Psoas muscle (tissue), 8 donors: ENCODE results near the gene GABPA. TPM values are rescaled to one million over a fixed set of nuclear protein-coding genes. Genes with fewer than 3 reads are reported as not detected.
"Not testable (repeated sequence)": the region's sequence is repeated elsewhere in the genome, so short reads cannot be mapped to it uniquely, and the experiment has no call there.

ENCODE experiments used
- ATAC-seq, 4 donors: fragments of 200-7000 bp; cut with Tn5 transposase; one replicate each; pipeline ENCODE4 v1.9.1; 2020; ENCODE audit warnings: moderate library complexity in 3 of 4, mild to moderate bottlenecking in 2 of 4
- DNase-seq, 2 donors: peaks; one replicate each; pipeline ENCODE4 v3.0.0-alpha.2; 2020
- H3K27ac ChIP-seq: fragments of 200-600 bp; one replicate; pipeline ENCODE4 v1.8.0; 2022
- H3K27me3 ChIP-seq, 3 donors: fragments of 200-600 bp in 1 of 3; one replicate each; pipeline versions ENCODE4 v1.6.1 to v1.8.0; 2013 to 2022; ENCODE audit warnings: low read length in 2 of 3, mild to moderate bottlenecking in 2 of 3, moderate library complexity in 1 of 3; ENCODE audit not compliant: insufficient read depth in 3 of 3
- H3K36me3 ChIP-seq, 2 donors: fragments of 200-600 bp in 1 of 2; one replicate each; pipeline versions ENCODE4 v1.6.1 to v1.8.0; 2013 to 2022; ENCODE audit warnings: low read depth in 1 of 2, mild to moderate bottlenecking in 1 of 2, moderate library complexity in 1 of 2; ENCODE audit not compliant: insufficient read depth in 1 of 2
- H3K4me1 ChIP-seq: fragments of 200-600 bp; one replicate; pipeline ENCODE4 v1.8.0; 2022
- H3K4me3 ChIP-seq: fragments of 200-600 bp; one replicate; pipeline ENCODE4 v1.8.0; 2022; ENCODE audit warnings: mild to moderate bottlenecking
- H3K9me3 ChIP-seq: fragments of 200-600 bp; one replicate; pipeline ENCODE4 v1.8.0; 2022
- CTCF ChIP-seq: fragments of 200-600 bp; IDR thresholded peaks from one replicate; pipeline ENCODE4 v1.8.0; 2022; ENCODE audit warnings: antibody characterized with exemption
- WGBS, 3 donors: extraction: QIAGEN DNeasy Blood & Tissue Kit; methylation state at CpG; one replicate each; pipeline versions ENCODE4 v1.1.6 to v1.1.7; 2013; 5-methylcytosine and 5-hydroxymethylcytosine counted together
- intact Hi-C, 2 donors: fragments of 100-400 bp; cut with DNase I; formaldehyde crosslinking; loops; one replicate each; pipeline versions ENCODE4 v1.11.0 to v1.14.2; 2022
- polyA plus RNA-seq, 3 donors: library from polyadenylated mRNA; stranded (reverse); fragments of 200-250 nt; gene quantifications; one replicate each; pipeline ENCODE4 v1.2.3, GENCODE V29; 2013
- total RNA-seq, 4 donors: library from RNA; stranded (reverse); fragmentation: NEBNext Ultra II Directional in 2 of 4; extraction: Animal tissue kit (Norgen Biotek cat#: 25700) in 2 of 4; gene quantifications; one replicate each; pipeline versions ENCODE4 v1.2.1 to v1.2.4, GENCODE V29; 2021 to 2023
- donor health status: healthy with polysubstance abuse.
- donor health status: DM: no; HTN: no; CAD: no; lungs with moderate emphysema.
- donor health status: Bipolar disorder and iron deficiency.
- donor health status: healthy.
- donor health status: DM: yes; HTN: yes; CAD: no.
- donor health status: DM: no; HTN: no; CAD: no.
- donor health status: DM: no; HTN: no; CAD: no.
- donor health status: DM: yes; HTN: yes; CAD: no.

The GABPA gene
- total and polyA plus RNA-seq, 7 donors: 5.7 to 22.3 (median 13.1) TPM

- Histone ChIP-seq H3K4me1 (no peaks in the 10 kb centered on the region), H3K27ac (no peak overlapping the region), H3K9me3 (no peaks in the 10 kb centered on the region), H3K4me3 (no peak overlapping the region), H3K36me3 (peaks cover 0 to 12% of the 10 kb centered on the region in 2 donors), H3K27me3 (no peaks in the 10 kb centered on the region)
- DNase-seq (no peak), ATAC-seq (no peak)
- no peak for TF ChIP-seq CTCF
- whole genome bisulfite sequencing, 3 donors: 80 to 85% (median 82%) methylated on average over 5 of the region's 5 CpGs
- intact Hi-C loops: loop anchor here (2.0 kb wide), 1 partner anchor 101 kb away; no protein-coding TSS in a partner anchor
These were observed 25.0 kb upstream of the GABPA start for GRCh38 chr21:25709684-25710265.

GRCh38 chr21:25710550-25710949 is 24.2 kb upstream of the GABPA start:
- no peak for DNase-seq
- intact Hi-C loops: no loop called here
- no peak for ATAC-seq
- Histone ChIP-seq H3K9me3 (no peaks in the 10 kb centered on the region), H3K27me3 (no peaks in the 10 kb centered on the region), H3K36me3 (peaks cover 0 to 20% of the 10 kb centered on the region in 2 donors), H3K27ac (no peak overlapping the region), H3K4me1 (no peaks in the 10 kb centered on the region), H3K4me3 (no peak overlapping the region)
- no peak for TF ChIP-seq CTCF
- WGBS, 3 donors: 87 to 96% (median 93%) methylated on average over 5 of the region's 5 CpGs

- ATAC-seq, H3K4me3 ChIP-seq, H3K9me3 ChIP-seq, H3K4me1 ChIP-seq, intact Hi-C loops, H3K27me3 ChIP-seq, DNase-seq, H3K27ac ChIP-seq: not testable (repeated sequence)
- peaks cover 0 to 43% of the 10 kb centered on the region in 2 donors for H3K36me3 ChIP-seq
- 96 to 98% (median 97%) methylated on average over 10 of the region's 10 CpGs for WGBS, 3 donors
These were observed 20.7 kb upstream of the GABPA start for GRCh38 chr21:25714066-25714465.

GRCh38 chr21:25717491-25718147 is 17.2 kb upstream of the GABPA start:
- H3K4me1 ChIP-seq: peaks cover 4% of the 10 kb centered on the region
- 75 to 79% (median 77%) methylated on average over 5 of the region's 5 CpGs for WGBS, 3 donors
- ATAC-seq (peak in 1 of 4 donors; percentile 47), DNase-seq (no peak)
- H3K27ac ChIP-seq: peak overlapping the region; percentile 50
- H3K9me3 ChIP-seq: no peaks in the 10 kb centered on the region
- H3K36me3 ChIP-seq: peaks cover 5 to 52% of the 10 kb centered on the region in 2 donors
- intact Hi-C loops: no loop called here
- TF ChIP-seq CTCF: no peak
- no peak overlapping the region for H3K4me3 ChIP-seq
- no peaks in the 10 kb centered on the region for H3K27me3 ChIP-seq

DNA sequence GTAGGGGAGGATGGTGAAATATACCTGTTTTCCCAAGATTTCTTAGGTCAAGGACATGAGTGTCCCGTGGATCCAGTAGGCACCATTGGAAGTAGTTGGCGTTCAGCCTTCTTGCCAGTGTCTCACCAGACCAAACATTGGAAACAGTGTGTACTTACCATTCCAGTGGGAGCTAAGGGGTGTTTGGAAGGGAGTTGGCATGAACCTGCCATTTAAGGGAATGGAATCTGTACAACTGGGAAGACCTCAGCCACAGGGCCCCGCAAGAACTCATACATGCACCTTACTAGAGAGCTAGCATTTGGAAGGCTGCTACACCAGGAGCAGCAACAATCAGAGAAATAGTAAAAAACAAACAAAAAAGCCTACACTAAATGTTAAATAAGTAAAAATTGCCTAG is 12.8 kb upstream of the GABPA start:
- peaks cover 6% of the 10 kb centered on the region for H3K4me1 ChIP-seq
- peaks cover 10 to 73% of the 10 kb centered on the region in 2 donors for H3K36me3 ChIP-seq
- intact Hi-C loops: no loop called here
- no peak for ATAC-seq
- H3K27ac ChIP-seq: no peak overlapping the region
- H3K27me3 ChIP-seq: no peaks in the 10 kb centered on the region
- WGBS, 3 donors: 88 to 100% (median 91%) methylated on average over 3 of the region's 3 CpGs
- DNase-seq: no peak
- TF ChIP-seq CTCF: no peak
- H3K9me3 ChIP-seq: no peaks in the 10 kb centered on the region
- no peak overlapping the region for H3K4me3 ChIP-seq
